Body of pancreas (tissue), 4 donors: ENCODE data around the gene SYNPR.

Source experiments
- CTCF ChIP-seq, 7 experiments: fragments of 450-650 bp in 4 of 7; fragments of 200-600 bp in 3 of 7; sonication (generic) in 3 of 7; IDR thresholded peaks; one replicate each; pipeline ENCODE4 v1.5.1; 2016 to 2019; ENCODE audit warnings: antibody characterized with exemption in 7 of 7
- POLR2A ChIP-seq, 3 donors: fragments of 450-650 bp; IDR thresholded peaks; one replicate each; pipeline ENCODE4 v1.6.1; 2016; ENCODE audit warnings: antibody characterized with exemption in 3 of 3, mild to moderate bottlenecking in 2 of 3

GRCh38 chr3:63519426-63519825, 241.3 kb downstream of the SYNPR start:
- TF ChIP-seq POLR2A (IDR thresholded peaks at IDR 0.05) (no peak), CTCF (IDR thresholded peaks at IDR 0.05) (no peak)
